DND-41 (cell line): Measurements from ENCODE around the gene SMIM30.

Experiments
- EZH2 ChIP-seq: IDR thresholded peaks from 3 replicates; pipeline ENCODE4 v1.6.1; 2012; ENCODE audit warnings: borderline replicate concordance, low read depth, mild to moderate bottlenecking, moderate library complexity, low read length, inconsistent platforms; ENCODE audit not compliant: severe bottlenecking
- TF ChIP-seq, protein P1 (sequence below): IDR thresholded peaks from 2 replicates; pipeline ENCODE4 v1.5.1; 2012; ENCODE audit warnings: borderline replicate concordance, low read length, moderate library complexity, mild to moderate bottlenecking; ENCODE audit not compliant: poor library complexity, severe bottlenecking; ENCODE audit errors: extremely low read depth

DNA sequence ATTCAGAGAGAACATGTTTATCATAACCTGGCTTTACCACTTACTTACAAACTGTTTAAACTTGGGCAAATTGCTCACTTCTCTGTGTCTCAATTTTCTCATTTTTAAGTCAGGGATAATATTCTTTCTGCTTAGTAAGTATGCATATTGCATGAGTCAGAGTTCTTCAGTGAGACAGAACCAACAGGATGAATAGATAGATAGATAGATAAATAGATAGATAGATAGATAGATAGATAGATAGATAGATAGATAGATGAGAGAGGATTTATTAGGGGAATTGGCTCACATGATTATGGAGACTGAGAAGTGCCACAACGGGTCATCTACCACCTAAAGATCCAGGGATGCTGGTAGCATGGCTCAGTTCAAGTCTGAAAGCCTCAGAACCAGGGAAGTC lies 15.7 kb upstream of the SMIM30 start:
- TF ChIP-seq, protein P1, sequence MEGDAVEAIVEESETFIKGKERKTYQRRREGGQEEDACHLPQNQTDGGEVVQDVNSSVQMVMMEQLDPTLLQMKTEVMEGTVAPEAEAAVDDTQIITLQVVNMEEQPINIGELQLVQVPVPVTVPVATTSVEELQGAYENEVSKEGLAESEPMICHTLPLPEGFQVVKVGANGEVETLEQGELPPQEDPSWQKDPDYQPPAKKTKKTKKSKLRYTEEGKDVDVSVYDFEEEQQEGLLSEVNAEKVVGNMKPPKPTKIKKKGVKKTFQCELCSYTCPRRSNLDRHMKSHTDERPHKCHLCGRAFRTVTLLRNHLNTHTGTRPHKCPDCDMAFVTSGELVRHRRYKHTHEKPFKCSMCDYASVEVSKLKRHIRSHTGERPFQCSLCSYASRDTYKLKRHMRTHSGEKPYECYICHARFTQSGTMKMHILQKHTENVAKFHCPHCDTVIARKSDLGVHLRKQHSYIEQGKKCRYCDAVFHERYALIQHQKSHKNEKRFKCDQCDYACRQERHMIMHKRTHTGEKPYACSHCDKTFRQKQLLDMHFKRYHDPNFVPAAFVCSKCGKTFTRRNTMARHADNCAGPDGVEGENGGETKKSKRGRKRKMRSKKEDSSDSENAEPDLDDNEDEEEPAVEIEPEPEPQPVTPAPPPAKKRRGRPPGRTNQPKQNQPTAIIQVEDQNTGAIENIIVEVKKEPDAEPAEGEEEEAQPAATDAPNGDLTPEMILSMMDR: no peak
- TF ChIP-seq EZH2: no peak
